ENCODE results near the gene ZMIZ1.

ZMIZ1 gene

GRCh38 chr10:79254333-79255006 is 185.7 kb downstream of the ZMIZ1 start:
- DNase-seq: no peak

GRCh38 chr10:79255007-79255507 is 186.3 kb downstream of the ZMIZ1 start:
- no peak for DNase-seq

- DNase-seq: no peak
Observed at GRCh38 chr10:79256264-79256806, 187.6 kb downstream of the ZMIZ1 start.

- DNase-seq: no peak
Observed at GRCh38 chr10:79258894-79259293, 190.1 kb downstream of the ZMIZ1 start.

GRCh38 chr10:79259834-79260233 is 191.1 kb downstream of the ZMIZ1 start:
- no peak for DNase-seq

- DNase-seq: no peak
Observed at GRCh38 chr10:79260811-79261740, 192.3 kb downstream of the ZMIZ1 start.

- no peak for DNase-seq
Observed at GRCh38 chr10:79262131-79262530, 193.4 kb downstream of the ZMIZ1 start.

- no peak for DNase-seq
Observed at GRCh38 chr10:79262959-79263746, 194.4 kb downstream of the ZMIZ1 start.

GRCh38 chr10:79263939-79264338 is 195.2 kb downstream of the ZMIZ1 start:
- no peak for DNase-seq

GRCh38 chr10:79264942-79265341 is 196.2 kb downstream of the ZMIZ1 start:
- DNase-seq: no peak

GRCh38 chr10:79266084-79266483 is 197.3 kb downstream of the ZMIZ1 start:
- DNase-seq: peak in 1 of 2 donors; percentile 52

GRCh38 chr10:79266543-79267312 is 198.0 kb downstream of the ZMIZ1 start:
- peak in 1 of 2 donors; percentile 81 for DNase-seq

GRCh38 chr10:79267499-79267898 is 198.7 kb downstream of the ZMIZ1 start:
- DNase-seq: no peak

- no peak for DNase-seq
Observed at GRCh38 chr10:79268161-79268601, 199.4 kb downstream of the ZMIZ1 start.

- no peak for DNase-seq
Observed at GRCh38 chr10:79268742-79269141, 200.0 kb downstream of the ZMIZ1 start.

GRCh38 chr10:79269443-79269842 is 200.7 kb downstream of the ZMIZ1 start:
- no peak for DNase-seq

GRCh38 chr10:79269969-79270368 is 201.2 kb downstream of the ZMIZ1 start:
- DNase-seq: no peak

GRCh38 chr10:79270466-79271246 is 201.9 kb downstream of the ZMIZ1 start:
- DNase-seq: peak in 1 of 2 donors; percentile 30

- no peak for DNase-seq
Observed at GRCh38 chr10:79272353-79272752, 203.6 kb downstream of the ZMIZ1 start.

- no peak for DNase-seq
Observed at GRCh38 chr10:79273604-79274003, 204.8 kb downstream of the ZMIZ1 start.
